DMS 273 treated with DMSO at 0.1 percent for 48 hours (cell line): ENCODE data around the gene FAM81B.

Source experiments
- DNase-seq: peaks from one replicate; lab custom pipeline; 2025; lab: John Stamatoyannopoulos, UW

FAM81B gene

DNA sequence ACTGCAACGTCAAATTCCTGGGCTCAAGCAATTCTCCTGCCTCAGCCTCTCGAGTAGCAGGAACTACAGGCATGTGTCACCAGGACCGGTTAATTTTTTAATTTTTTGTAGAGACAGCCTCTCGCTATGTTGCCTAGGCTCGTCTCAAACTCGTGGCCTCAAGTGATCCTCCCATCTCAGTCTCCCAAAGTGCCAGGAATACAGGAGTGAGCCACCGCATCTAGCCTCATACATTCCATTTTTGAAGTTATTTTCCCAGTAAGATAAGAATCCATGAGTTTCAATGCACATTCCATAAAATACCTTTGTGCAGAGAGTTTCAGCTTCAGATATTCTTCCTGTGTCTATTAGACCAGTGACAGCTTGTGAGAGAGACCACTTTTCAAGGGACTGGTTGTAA lies 93.3 kb downstream of the FAM81B start:
- no peak for DNase-seq

DNA sequence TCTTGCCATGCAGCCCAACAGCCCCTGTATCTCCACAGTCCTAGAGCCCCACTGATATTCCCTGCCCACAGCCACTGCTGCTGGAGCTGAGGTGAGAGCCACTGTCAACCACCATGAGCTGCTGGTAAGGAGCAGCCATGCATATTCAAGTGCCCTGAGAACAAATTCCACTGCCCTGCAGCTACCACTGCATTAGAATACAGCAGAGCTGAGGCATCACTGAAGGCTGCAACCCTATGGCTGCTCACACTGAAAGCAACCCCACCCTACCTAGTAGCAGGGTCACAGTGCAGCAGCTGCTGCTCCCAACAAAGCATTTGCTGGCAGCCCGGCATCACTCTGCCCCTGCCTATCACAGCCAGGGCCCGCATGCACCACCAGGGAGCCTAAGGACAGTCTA lies 95.0 kb downstream of the FAM81B start:
- no peak for DNase-seq

DNA sequence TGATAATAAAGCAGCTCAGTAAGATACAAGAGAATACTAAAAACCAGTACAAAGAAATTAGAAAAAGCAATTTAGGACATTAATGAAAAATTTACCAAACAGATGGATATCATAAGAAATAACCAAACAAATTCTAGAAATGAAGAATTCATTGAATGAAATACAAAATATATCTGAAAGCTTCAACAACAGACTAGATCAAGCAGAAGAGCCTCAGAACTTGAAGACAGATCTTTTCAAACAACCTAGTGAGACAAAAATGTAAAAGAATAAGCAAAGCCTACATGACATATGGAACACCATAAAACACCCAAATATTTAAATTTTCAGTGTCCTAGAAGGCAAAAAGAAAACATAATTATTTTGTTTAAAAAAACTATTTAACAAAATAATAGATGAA lies 96.7 kb downstream of the FAM81B start:
- DNase-seq: no peak
